NCI-H1048 (cell line): ENCODE data around the gene CSNK1G1.
"Not testable (repeated sequence)": the region's sequence is repeated elsewhere in the genome, so short reads cannot be mapped to it uniquely, and the experiment has no call there.

Experiments
- DNase-seq: peaks from one replicate; lab custom pipeline; 2025; lab: John Stamatoyannopoulos, UW

CSNK1G1 gene

DNA sequence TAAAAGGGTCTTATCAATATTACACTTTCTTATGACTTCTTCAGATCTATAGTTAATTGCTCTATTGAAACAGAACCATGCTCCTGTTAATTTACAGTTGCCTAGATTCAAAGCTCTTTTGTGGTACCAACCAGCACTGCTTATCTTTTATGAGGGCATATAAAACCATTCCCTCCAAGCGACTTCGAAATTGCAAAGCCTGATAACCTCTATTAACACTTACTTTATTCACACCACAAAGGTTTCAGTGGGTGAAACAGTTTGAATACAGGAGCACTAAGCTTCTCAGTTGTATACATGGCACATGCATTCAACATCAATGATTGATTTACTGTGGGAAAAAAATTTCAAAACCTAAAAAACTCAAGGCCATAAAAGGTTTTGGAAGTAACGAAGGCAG, 118.3 kb downstream of the CSNK1G1 start:
- DNase-seq = no peak

GRCh38 chr15:64236156-64236894, 119.6 kb downstream of the CSNK1G1 start:
- no peak for DNase-seq

DNA sequence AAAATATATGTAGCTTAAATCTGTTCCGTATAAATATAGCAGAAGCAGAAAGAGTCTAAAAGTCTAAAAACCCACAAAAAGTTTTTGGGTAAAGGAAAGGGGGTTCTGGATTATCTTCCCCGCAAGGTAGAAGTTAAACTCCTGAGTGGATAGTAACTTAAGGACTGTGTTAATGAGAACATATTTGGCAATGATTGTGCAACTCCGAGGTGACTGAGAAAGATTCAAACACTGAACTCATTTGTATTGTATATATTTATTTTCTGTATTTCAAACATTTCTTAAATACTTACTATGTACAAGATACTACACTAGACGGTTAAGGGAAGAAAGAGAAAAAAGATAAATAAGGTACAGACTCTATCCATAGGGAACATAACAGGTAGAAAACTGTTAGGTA, 120.4 kb downstream of the CSNK1G1 start:
- no peak for DNase-seq

GRCh38 chr15:64233299-64233698, 122.7 kb downstream of the CSNK1G1 start:
- DNase-seq = no peak

DNA sequence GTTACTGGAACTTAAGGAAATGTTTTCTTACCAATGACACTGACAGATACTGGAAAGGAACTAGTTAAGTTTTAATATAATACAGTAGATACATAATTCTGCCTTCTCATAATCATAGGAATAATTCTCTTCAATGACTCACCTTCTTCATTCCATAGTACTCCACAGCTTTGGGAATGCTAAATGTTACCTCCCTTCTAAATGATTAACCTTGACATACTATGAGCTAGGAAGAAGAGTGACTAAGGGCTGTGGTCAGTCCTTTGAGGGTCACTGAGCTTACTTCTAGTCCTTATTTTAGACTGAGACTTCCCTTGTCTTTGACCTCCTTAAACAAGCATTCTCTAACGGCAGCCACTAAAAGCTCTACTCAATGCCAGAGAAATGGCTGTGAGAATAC, 123.6 kb downstream of the CSNK1G1 start:
- no peak for DNase-seq

DNA sequence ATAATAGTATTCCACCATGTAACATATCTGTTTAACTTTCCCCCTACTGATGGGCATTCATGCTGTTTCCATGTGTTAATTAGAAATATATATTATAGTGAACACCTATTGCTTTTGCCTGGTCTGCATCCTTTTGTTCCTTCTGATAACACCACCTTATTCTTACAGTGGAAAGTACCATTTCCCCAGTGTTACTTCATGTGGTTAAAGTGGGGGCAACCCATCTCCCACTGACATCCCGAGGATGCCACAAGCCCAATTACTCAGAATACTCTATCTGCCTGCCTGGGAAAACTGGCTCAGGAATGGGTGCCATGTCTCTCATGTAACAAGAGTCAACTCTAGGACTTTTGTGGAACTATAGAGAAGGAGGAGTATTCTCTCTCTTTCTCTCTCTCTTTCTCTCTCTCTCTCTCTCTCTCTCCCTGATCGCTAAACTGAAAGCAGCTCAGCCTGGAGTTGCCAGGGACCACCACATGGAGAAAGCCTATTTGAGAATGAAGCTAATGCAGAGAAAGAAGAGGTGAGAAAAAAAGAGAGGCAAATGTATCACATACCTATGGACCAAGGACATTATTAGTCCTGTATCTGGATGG, 126.7 kb downstream of the CSNK1G1 start:
- no peak for DNase-seq

- DNase-seq = no peak
Measured at GRCh38 chr15:64225804-64226203, 130.2 kb downstream of the CSNK1G1 start.

- no peak for DNase-seq
Measured at GRCh38 chr15:64224511-64224910, 131.5 kb downstream of the CSNK1G1 start.

GRCh38 chr15:64223882-64224281, 132.1 kb downstream of the CSNK1G1 start:
- DNase-seq = no peak

GRCh38 chr15:64222573-64223366, 133.2 kb downstream of the CSNK1G1 start:
- DNase-seq = no peak

DNA sequence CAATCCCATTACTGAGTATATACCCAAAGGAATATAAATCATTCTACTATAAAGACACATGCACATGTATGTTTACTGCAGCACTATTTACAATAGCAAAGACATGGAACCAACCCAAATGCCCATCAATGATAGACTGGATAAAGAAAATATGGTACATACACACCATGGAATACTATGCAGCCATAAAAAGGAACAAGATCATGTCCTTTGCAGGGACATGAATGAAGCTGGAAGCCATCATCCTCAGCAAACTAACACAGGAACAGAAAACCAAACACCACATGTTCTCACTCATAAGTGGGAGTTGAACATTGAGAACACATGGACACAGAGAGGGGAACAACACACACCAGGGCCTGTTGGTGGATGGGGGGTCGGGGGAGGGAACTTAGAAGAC, 134.1 kb downstream of the CSNK1G1 start:
- DNase-seq = not testable (repeated sequence)

DNA sequence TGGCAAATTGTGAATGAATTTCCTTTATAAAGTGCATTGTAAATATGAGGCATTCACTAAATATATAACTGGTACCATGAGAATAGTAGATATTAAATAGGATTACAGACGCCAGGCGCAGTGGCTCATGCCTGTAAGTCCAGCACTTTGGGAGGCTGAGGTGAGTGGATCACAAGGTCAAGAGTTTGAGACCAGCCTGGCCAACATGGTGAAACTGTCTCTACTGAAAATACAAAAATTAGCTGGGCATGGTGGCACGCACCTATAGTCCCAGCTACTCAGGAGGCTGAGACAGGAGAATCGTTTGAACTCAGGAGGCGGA, 138.6 kb downstream of the CSNK1G1 start:
- not testable (repeated sequence) for DNase-seq

GRCh38 chr15:64216730-64217428, 139.1 kb downstream of the CSNK1G1 start:
- DNase-seq = no peak

DNA sequence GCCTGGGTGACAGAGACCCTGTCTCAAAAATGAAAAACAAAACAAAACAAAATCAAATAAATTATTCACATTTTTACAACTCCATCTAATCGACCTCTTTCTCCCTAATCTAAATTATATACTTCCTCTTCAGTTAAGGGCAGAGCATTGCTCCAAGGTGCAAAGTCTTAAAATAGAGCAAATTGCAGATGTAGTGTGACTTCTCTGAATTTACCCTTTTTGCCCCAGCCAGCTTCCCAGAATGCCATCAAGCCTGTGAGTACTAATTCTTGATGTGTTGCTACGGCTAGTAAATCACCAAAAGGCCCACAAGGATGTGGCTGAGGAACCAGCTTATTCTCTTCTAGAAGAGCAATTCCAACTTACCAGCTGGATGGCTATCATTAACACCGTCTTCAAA, 139.8 kb downstream of the CSNK1G1 start:
- DNase-seq = no peak

DNA sequence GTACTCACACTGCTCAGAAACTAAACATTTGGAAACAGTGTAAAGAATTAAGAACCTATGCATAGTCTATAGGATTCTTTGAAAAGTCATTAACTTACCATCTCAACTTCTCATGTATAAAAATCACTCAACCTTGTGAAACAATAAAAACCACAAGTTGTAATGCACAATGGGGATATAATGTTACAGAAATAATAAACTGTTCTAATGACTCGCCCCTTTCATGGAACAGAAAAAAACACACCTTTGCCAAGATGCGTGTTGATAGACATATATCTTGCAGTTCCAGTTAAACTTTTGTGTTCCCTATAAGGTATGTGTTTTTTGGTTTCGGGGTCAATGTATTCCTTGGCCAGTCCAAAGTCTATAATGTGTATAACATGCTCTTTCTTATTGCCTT, 142.3 kb downstream of the CSNK1G1 start:
- DNase-seq = no peak

DNA sequence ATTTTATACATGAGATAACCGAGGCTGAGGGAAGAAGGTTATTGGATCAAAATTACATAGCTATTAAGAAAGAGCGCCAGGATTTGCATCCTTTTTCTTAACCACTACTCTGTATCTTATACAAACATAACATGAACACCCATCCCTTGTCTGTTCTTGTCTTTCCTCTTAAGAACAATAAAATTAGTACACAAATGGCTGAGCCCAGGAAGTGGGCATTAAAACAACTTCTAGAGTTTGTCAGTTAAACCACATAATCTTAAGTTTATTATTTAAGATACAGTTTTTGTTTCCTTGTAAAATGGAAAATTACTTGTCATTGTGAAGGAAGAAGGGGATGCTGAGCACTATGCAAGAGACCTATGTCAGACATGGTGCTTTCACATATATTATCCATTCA, 144.3 kb downstream of the CSNK1G1 start:
- DNase-seq = no peak

- no peak for DNase-seq
Measured at GRCh38 chr15:64210371-64210770, 145.6 kb downstream of the CSNK1G1 start.

- no peak for DNase-seq
Measured at GRCh38 chr15:64209680-64210334, 146.2 kb downstream of the CSNK1G1 start.

- no peak for DNase-seq
Measured at GRCh38 chr15:64205202-64205601, 150.8 kb downstream of the CSNK1G1 start.

DNA sequence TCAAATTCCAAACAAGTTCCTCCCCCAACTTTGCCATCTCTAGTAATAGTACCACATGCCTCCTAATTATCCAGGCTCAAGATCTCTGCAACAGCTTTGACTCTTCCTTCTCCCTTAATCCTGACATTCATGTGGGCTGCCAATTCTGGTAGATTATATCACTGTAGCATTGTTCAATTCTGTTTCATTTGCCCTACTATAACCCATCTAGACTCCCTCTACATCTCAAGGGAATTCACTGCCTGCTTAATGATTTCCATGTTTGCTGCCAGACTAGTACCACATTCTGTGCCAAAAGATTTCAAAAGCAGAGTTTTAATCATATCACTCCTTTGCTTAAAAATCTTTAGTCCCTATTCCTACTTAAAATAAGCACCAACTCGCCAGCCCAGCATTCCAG, 158.5 kb downstream of the CSNK1G1 start:
- DNase-seq = no peak

DNA sequence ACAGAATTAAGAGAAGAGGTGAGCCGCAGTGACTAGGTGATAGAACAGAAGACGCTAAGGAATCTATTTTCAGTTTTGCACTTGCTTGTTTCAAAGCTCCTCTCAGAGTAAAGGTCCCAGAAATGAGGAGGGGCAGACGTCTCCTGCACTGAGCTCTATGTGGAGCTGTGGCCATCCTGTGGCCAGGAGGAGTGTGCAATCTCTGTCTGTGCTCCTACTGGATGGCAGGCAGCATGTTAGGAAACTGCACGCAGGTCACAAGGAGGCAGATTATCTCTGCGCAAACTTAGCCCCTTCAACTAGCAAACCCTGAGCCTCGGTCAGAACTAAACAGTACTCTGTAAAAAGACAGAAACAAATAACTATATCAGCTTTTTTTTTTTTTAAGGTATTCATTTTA, 162.0 kb downstream of the CSNK1G1 start:
- DNase-seq = no peak
